Mucosa of rectum (tissue), 2 donors: ENCODE results near the gene OLFML1.

ENCODE experiments used
- H3K27ac ChIP-seq, 2 donors: one replicate each; pipeline ENCODE4 v1.7.0; 2013; ENCODE audit warnings: inconsistent platforms in 2 of 2, low read depth in 2 of 2, low read length in 2 of 2
- H3K27me3 ChIP-seq, 2 donors: one replicate each; pipeline ENCODE4 v1.7.0; 2013; ENCODE audit warnings: low read length in 2 of 2; ENCODE audit not compliant: control insufficient read depth in 2 of 2, insufficient read depth in 2 of 2
- H3K36me3 ChIP-seq, 2 donors: one replicate each; pipeline ENCODE4 v1.7.0; 2013; ENCODE audit warnings: low read length in 2 of 2; ENCODE audit not compliant: control insufficient read depth in 2 of 2, insufficient read depth in 2 of 2
- H3K4me1 ChIP-seq, 2 donors: one replicate each; pipeline ENCODE4 v1.7.0; 2013; ENCODE audit warnings: low read length in 2 of 2, mild to moderate bottlenecking in 1 of 2; ENCODE audit not compliant: control insufficient read depth in 2 of 2, insufficient read depth in 2 of 2
- H3K4me3 ChIP-seq, 2 donors: one replicate each; pipeline ENCODE4 v1.7.0; 2013; ENCODE audit warnings: low read length in 2 of 2
- H3K9ac ChIP-seq, 2 donors: one replicate each; pipeline ENCODE4 v1.7.0; 2013; ENCODE audit warnings: low read length in 2 of 2, low read depth in 1 of 2, mild to moderate bottlenecking in 1 of 2
- H3K9me3 ChIP-seq, 2 donors: one replicate each; pipeline ENCODE4 v1.7.0; 2013; ENCODE audit warnings: low read length in 2 of 2; ENCODE audit not compliant: control insufficient read depth in 2 of 2
- donor health status: healthy.
- donor health status: Normal muscosa, but diverticular disease.

The OLFML1 gene

DNA sequence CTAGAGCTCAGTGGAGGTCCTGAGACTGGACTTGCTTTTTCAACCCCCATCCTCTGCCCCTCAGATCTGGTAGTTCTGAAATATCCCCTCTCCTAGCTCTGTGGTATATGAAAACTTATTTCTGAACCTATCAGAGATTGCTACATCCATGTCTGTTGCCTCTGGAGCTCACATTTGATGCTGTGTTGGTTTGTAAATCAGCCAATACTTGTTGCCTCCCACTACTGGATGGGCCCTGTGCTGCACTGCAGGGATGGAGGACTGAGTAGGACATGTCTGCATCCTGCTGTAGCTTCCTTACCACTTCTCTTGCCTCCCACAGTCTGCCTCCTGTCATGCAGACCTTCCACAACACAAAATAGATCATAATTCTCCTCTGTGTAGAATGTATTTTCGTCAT, 5.2 kb downstream of the OLFML1 start:
- Histone ChIP-seq H3K4me3 (no peak overlapping the region), H3K4me1 (peaks cover under 1 to 4% of the 10 kb centered on the region in 2 donors), H3K9me3 (no peaks in the 10 kb centered on the region), H3K27me3 (no peaks in the 10 kb centered on the region), H3K36me3 (no peaks in the 10 kb centered on the region), H3K9ac (no peak overlapping the region), H3K27ac (no peak overlapping the region)

DNA sequence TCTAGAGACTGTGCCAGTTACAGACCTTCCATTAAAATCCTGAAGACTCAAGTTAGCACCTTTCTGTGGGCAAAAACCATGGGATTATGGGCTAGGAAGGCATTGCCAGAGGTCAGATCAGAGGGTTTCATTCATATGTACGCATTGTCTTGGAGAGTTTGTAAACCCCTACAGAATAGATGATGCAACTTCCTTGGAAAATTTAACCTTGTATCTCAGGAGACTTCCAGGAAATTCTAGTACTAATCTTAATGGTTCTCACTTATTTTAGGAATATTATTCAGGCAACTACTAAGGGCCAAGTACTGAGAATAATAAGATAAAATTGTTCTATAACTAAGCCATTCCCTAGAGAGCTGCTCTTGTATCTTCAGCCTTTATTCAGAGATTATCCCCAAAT, 6.9 kb downstream of the OLFML1 start:
- no peaks in the 10 kb centered on the region for H3K9me3 ChIP-seq
- peaks cover 3 to 4% of the 10 kb centered on the region in 2 donors for H3K4me1 ChIP-seq
- no peak overlapping the region for H3K4me3 ChIP-seq
- no peak overlapping the region for H3K9ac ChIP-seq
- no peaks in the 10 kb centered on the region for H3K27me3 ChIP-seq
- H3K36me3 ChIP-seq, result no peaks in the 10 kb centered on the region
- no peak overlapping the region for H3K27ac ChIP-seq

DNA sequence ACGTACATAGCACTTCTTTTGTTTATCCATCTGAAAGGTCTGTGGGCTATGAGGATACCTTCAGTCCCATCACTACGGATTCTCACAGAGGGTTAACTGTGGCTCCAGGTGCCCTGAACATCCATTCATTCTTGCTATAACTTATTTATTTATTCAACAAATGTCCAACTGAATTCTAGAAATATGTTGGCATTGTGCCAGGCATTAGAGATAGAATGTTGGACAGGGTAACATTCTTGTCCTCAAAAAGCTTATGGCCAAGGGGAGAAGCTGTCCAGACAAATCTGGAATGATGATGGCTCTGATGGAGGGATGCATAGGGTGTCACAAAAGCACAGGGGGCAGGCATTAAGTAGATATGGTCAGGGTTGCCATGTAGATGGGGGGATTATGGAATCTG, 8.4 kb downstream of the OLFML1 start:
- no peak overlapping the region for H3K9ac ChIP-seq
- H3K4me1 ChIP-seq, result peaks cover 3 to 4% of the 10 kb centered on the region in 2 donors
- no peaks in the 10 kb centered on the region for H3K9me3 ChIP-seq
- no peak overlapping the region for H3K27ac ChIP-seq
- no peak overlapping the region for H3K4me3 ChIP-seq
- no peaks in the 10 kb centered on the region for H3K27me3 ChIP-seq
- H3K36me3 ChIP-seq, result no peaks in the 10 kb centered on the region

DNA sequence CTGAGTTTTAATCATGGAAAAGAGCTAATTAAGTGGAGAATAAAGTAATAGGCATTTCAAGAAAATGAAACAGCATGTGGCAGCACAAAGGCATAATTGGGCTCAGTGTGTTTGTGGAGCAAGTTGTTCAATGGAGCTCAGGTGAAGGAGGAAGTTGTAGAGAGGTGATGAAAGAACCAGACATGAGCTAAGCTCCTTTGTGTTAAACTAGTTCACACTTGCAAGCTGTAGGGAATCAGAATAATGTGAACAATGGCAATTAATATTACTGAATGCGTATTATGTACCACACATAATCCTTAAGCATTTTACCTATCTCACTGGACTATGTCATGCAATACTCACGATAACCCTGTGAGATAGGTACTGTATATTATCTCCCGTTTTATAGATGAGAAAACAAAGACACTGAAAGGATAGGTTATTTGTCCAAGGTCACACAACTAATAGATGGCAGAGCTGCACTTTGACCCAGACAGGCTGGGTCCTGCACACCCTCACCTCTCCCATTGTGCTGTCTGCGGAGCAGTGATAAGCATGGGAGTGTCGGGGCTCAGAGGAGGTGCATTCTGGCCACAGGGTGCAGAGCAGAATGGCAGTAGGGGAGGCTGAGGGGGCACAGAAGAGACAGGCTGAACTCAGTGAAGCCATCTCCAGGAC, 8.9 kb downstream of the OLFML1 start:
- Histone ChIP-seq H3K27ac (no peak overlapping the region), H3K9me3 (no peaks in the 10 kb centered on the region), H3K9ac (no peak overlapping the region), H3K4me1 (peaks cover 3 to 4% of the 10 kb centered on the region in 2 donors), H3K36me3 (no peaks in the 10 kb centered on the region), H3K4me3 (no peak overlapping the region), H3K27me3 (no peaks in the 10 kb centered on the region)

DNA sequence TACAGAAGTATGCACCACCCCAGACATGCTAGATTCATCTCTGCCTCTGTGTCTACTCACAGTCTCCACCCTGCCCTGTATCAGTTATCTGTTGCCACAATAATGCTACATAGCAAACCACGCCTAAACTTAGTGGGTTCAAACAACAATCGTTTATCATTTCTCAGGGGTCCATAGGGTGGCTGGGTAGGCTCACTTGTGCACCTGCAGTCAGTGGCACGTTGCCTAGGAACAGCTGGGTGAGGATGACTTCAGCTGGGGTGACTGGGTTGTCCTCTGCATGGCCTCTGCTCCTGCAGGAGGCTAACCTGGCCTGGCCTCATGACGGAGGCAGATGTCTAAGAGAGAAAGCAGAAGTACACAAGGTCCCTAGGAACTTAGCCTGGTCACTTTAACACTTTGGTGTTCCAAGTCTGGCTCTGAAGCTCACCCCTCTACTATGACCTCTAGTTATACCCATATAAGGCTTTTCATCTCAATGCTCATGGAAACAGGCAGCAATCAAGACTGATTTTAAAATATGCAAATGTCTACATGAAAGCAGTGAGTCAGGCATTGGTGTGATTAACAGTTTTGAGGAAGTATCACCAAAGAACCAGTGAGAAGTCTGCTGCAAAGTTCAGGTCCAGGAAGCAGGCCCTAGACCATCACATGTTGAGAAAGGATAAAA, 10.7 kb downstream of the OLFML1 start:
- Histone ChIP-seq H3K4me1 (peaks cover 3 to 4% of the 10 kb centered on the region in 2 donors), H3K9me3 (no peaks in the 10 kb centered on the region), H3K9ac (no peak overlapping the region), H3K36me3 (no peaks in the 10 kb centered on the region), H3K27me3 (no peaks in the 10 kb centered on the region), H3K4me3 (no peak overlapping the region), H3K27ac (peak overlapping the region in 1 of 2 donors; percentile 11)

DNA sequence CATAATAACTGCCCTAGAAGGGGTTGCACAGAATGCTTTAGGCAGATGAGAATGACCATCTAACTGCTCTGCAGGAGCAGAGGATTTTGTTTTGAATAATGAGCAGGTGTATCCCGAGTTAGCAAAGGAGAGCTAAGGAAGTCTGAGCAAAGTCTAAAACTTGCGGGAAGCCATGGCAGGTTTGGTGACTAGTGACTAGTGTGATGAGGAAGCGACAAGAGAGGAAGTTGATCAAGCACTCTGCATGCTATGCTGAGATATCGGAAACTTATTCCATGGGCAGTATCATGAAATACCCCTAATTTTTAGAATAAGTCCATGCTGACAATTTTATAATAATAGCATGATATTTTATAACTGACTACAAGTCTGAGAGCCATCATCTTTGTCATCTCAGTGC, 12.9 kb downstream of the OLFML1 start:
- Histone ChIP-seq H3K27ac (no peak overlapping the region), H3K4me1 (peaks cover 3 to 4% of the 10 kb centered on the region in 2 donors), H3K36me3 (no peaks in the 10 kb centered on the region), H3K4me3 (no peak overlapping the region), H3K27me3 (no peaks in the 10 kb centered on the region), H3K9ac (no peak overlapping the region), H3K9me3 (no peaks in the 10 kb centered on the region)

DNA sequence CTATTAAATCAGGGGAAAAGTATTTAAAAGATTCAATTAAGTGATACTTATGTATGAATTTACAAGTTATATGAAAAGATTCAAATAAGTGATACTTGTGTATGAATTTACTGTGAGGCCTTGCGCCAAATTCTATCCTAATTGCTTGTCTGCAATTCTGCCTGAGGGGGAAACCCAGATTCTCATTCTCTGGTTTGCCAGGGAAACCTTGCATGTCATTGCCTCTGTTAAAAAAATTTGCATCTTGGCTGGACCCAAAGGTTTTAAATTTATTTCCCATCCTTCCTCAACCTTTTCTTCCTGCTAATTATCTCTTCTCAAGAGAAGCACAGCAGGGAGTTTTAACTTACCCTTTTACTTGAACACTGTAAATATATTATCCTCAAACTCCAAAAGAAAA, 13.8 kb downstream of the OLFML1 start:
- Histone ChIP-seq H3K27ac (no peak overlapping the region), H3K9ac (no peak overlapping the region), H3K4me1 (peaks cover 3 to 4% of the 10 kb centered on the region in 2 donors), H3K36me3 (no peaks in the 10 kb centered on the region), H3K9me3 (no peaks in the 10 kb centered on the region), H3K27me3 (no peaks in the 10 kb centered on the region), H3K4me3 (no peak overlapping the region)

DNA sequence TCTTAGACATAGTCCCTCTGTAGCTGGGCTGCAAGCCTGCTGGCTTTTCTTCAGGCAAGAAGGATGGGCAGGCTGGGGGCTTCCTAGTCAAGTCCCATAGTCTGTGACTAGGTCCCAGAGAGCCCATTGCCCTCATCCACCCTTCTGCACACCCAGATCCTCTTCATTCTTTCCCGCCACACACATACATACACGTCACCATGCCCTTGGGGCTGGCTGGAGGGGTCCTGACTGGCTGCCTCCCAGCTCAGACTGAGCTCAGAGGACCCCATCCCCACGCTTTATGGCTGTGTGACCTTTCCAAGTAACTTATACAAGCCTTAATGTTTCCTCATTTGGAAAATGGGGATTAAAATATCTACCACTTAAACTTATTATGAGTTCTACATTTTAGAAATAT, 14.9 kb downstream of the OLFML1 start:
- no peaks in the 10 kb centered on the region for H3K36me3 ChIP-seq

DNA sequence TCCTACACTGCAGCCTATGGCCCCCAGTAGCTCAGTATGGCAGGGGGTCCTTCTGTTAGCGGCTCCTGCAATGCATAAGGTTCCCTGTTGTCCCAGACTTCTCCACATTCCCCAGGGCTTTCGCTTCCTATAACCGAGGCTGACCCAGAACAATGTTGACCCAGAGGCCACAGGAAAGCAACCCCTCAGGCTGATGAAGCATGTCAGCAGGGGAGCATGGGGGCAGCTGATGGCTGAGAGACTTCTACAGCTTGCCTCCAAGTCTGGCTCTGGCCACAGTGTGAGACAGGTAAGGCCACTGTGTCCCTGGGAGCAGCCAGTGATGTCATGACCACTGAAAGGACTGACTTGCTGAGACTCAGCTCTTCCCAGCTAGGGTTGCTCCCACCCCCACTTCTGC, 15.9 kb downstream of the OLFML1 start:
- no peaks in the 10 kb centered on the region for H3K27me3 ChIP-seq
- H3K9ac ChIP-seq, result no peak overlapping the region
- no peak overlapping the region for H3K4me3 ChIP-seq
- no peak overlapping the region for H3K27ac ChIP-seq
- no peaks in the 10 kb centered on the region for H3K9me3 ChIP-seq
- H3K4me1 ChIP-seq, result no peaks in the 10 kb centered on the region
- H3K36me3 ChIP-seq, result no peaks in the 10 kb centered on the region

More for the DNA sequence above, 14.9 kb downstream of the OLFML1 start:
- Histone ChIP-seq H3K9ac (no peak overlapping the region), H3K9me3 (no peaks in the 10 kb centered on the region), H3K27ac (no peak overlapping the region), H3K4me1 (peaks cover 0 to 3% of the 10 kb centered on the region in 2 donors), H3K4me3 (no peak overlapping the region), H3K27me3 (no peaks in the 10 kb centered on the region)

DNA sequence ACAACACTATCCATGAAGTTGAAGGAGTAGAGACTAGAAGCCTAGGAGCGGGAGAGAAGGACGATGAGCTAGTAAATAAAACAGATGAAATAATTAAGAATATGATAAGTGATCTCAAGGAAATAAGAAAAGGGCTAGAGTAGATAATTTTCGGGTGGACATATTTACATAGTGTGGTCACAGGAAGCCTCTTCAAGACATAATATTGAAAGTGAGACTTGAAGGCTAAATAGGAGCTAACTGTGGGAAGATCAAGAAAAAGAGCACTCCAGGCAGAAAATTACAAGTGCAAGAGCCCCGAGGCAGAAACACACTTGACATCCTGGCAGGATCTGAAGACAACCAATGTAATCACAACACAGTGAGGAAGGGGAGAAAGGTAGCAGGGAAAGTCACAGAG, 16.6 kb downstream of the OLFML1 start:
- Histone ChIP-seq H3K27ac (no peak overlapping the region), H3K9me3 (no peaks in the 10 kb centered on the region), H3K4me3 (no peak overlapping the region), H3K9ac (no peak overlapping the region), H3K27me3 (no peaks in the 10 kb centered on the region), H3K4me1 (no peaks in the 10 kb centered on the region), H3K36me3 (no peaks in the 10 kb centered on the region)
